H54 (cell line): Measurements from ENCODE around the gene SLC11A2.
"Not testable (repeated sequence)": the region's sequence is repeated elsewhere in the genome, so short reads cannot be mapped to it uniquely, and the experiment has no call there.

ENCODE experiments used
- DNase-seq: peaks from one replicate; pipeline ENCODE4 v3.0.0; 2011; ENCODE audit warnings: low spot score, mixed read lengths; ENCODE audit not compliant: insufficient read length
- FAIRE-seq: peaks from 3 replicates; lab custom pipeline; 2011; peaks lifted over from hg19 to GRCh38; lab: Jason Lieb, UNC
- POLR2A ChIP-seq: IDR thresholded peaks from 2 replicates; pipeline ENCODE4 v1.6.1; 2011; ENCODE audit warnings: low read depth, mild to moderate bottlenecking, low read length

SLC11A2 gene

DNA sequence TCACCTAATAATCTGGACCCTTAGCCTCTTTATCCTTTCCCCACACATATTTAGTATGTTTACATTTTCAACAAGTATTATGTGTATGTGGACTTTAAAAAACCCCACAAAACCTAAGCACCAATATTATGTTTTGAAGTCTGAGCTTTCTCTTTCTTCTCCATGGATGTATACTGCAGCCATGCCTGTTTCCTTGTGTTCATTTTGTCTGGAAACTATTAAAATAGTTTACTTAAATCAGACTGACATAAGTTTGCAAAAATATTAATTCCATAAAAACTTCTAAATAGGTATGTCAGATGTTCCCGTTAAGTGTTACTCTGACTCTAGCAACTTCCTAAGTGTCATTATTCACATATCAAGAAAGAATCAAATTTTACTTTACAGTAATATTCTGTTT lies 70.9 kb downstream of the SLC11A2 start:
- FAIRE-seq (no peak), DNase-seq (no peak)
- no peak for TF ChIP-seq POLR2A

DNA sequence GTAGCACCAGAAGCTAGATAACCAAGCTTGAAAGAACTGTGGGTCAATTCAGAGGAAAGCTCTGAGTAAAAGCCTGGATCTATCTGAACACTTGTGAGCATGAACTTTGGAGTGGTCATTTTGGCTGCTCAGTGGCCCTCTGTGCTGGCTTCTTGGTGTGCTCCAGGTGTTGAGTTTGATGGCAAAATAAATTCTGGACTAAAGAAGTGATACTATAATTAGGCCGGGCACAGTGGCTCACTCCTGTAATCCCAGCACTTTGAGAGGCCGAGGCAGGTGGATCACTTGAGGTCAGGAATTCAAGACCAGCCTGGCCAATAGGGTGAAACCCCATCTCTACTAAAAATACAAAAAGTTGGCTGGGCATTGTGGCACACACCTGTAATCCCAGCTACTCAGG lies 71.4 kb downstream of the SLC11A2 start:
- DNase-seq, FAIRE-seq: not testable (repeated sequence)

GRCh38 chr12:50953047-50953446 lies 73.1 kb downstream of the SLC11A2 start:
- FAIRE-seq: no peak
- no peak for DNase-seq
- no peak for TF ChIP-seq POLR2A

- DNase-seq (no peak), FAIRE-seq (no peak)
- TF ChIP-seq POLR2A: no peak
These were observed 73.7 kb downstream of the SLC11A2 start, which contains the start of gene HIGD1C for GRCh38 chr12:50952510-50952909. Gene HIGD1C, plus strand, starts transcription at chr12:50952544. Its CDS starts 1,455 bp downstream, at chr12:50953999.

GRCh38 chr12:50951112-50951511 lies 75.1 kb downstream of the SLC11A2 start:
- no peak for TF ChIP-seq POLR2A
- FAIRE-seq: no peak
- DNase-seq: no peak

DNA sequence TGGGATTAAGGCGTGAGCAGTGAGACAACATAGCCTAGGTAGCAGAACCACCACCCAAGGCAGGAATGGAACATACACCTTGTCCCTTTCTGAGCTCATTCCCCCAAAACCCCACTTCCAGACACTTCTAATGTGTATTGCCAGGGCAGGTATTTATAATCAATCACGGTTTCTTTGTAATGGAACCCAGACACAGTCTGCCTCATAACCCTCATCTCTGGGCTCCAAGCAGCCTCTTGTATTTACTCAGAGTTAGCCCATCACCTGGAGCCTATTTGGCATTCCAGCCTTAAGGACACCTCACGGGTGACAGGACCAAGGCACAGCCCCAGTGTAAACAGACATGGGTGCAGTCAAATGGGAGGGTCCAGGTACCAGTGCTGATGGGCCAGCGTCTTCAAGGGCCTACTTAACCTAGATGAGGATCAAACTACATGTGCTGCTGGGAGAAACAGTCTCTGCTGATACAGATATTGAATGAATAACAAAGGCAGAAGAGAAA lies 76.3 kb downstream of the SLC11A2 start:
- no peak for FAIRE-seq
- no peak for DNase-seq
- no peak for TF ChIP-seq POLR2A

GRCh38 chr12:50948798-50949197 lies 77.4 kb downstream of the SLC11A2 start:
- TF ChIP-seq POLR2A: no peak
- FAIRE-seq (no peak), DNase-seq (no peak)

DNA sequence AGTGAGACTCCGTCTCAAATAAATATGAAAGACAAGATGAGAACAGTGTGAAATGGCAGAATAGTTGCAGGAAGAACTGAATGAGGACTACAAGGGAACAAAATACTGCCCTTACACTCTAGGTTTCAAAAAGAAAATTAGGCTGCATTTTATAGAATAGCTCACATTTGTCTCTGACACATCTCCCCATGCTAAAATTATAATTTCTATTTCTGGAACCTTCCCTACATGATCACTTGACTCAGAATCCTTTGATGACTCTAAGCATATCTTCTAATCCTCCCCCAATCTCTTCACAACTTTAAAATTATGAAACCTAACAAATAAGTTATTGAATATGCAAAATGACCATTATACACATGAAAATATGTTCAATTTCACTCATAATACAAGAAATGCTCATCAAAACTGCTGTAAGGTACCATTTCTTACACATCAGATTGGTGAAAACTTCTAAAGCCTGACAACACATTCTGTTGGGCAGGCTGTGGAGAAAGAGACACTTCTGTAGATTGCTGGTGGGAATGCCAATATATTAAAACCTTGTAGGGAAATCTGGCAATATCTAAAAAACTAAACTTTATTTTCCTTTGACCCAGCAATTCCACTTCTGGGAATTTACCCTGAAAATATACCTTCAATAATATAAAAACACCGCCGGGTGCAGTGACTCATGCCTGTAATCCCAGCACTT lies 78.1 kb downstream of the SLC11A2 start:
- FAIRE-seq: no peak
- no peak for DNase-seq
- TF ChIP-seq POLR2A: no peak

DNA sequence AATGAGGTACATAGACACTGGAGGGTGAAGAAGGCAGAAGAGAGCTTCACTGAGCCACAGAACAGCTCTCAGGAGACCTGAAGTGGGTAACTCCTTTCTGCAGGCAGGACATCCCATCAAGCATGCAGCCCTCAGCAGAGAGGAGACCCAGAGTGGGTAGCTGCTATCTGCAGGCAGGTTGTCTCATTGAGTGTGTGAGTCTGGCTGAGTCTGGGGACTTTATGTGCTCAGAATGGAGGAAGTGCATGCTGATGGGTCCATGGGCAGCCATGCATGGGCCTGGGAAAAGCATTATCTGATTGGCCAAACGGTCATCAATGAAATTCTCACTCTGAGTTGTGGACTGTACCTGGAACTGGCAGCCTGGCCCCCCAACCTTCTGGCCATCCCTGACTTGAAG lies 88.5 kb downstream of the SLC11A2 start:
- TF ChIP-seq POLR2A: no peak
- FAIRE-seq (no peak), DNase-seq (no peak)

GRCh38 chr12:50936821-50937530 lies 89.2 kb downstream of the SLC11A2 start:
- no peak for TF ChIP-seq POLR2A
- no peak for FAIRE-seq
- DNase-seq: no peak

DNA sequence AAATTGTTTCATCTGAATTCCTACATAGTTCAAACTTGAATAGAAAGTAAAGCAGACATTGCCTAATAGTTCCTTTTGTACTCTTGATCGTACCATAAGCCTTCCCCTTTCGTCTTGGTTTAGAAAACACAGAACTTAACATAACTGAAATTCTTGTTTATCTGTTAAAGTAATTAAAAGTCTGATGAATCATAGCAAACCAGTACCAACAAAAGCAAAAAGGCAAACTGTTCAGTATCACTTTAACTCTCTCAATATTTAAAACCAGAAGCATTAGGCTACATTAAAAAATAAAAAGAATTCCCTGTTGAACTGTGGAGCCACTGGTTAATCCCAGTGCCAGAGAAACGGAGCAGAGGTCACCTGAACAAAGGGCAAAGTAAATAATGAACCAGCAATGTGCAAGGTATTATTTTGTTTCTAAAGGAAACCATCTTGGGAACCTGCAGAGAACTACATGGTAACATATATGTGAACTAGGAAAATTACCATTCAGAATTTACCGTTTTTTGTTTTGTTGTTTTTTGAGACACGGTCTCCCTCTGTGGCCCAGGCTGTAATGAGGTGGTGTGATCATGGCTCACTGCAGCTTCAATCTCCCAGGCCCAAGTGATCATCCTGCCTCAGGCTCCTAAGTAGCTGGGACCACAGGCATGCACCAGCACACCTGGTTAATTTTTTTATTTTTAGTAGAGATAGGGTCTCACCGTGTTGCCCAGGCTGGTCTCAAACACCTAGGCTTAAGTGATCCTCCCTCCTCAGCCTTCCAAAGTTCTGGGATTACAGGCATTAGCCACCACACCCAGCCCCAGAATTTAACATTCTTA lies 91.0 kb downstream of the SLC11A2 start:
- no peak for TF ChIP-seq POLR2A
- DNase-seq (no peak), FAIRE-seq (no peak)

DNA sequence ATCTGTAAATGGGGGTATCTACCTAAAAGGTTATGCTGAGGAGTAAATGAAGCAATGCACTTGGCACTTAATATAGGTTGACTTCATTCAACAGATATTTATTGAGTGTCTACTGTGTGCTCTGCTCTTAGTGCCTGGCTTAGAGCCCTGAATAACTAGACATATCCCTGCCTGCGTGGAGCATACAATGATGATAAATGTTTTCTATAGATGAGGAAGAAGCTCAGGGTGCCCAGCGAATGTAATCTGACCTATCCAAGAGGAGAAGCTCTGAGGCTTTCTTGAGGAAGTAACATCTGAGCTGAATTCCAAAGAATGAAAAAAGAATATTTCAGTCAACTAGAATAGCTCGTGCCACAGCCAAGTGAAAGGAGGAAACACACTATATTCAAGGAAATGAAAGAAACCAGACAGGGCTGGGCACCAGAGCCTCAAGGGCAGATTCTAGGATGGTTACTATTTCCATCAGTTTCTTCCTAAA lies 91.8 kb downstream of the SLC11A2 start:
- no peak for DNase-seq

GRCh38 chr12:50933459-50934124 lies 92.6 kb downstream of the SLC11A2 start:
- FAIRE-seq (no peak), DNase-seq (no peak)
- TF ChIP-seq POLR2A: no peak

More for the DNA sequence above, 91.8 kb downstream of the SLC11A2 start:
- no peak for TF ChIP-seq POLR2A
- no peak for FAIRE-seq
